Activated CD8-positive, alpha-beta memory T cell treated with anti-CD3 and anti-CD28 coated beads, Interleukin-2, amount 10 ng/mL, durations not matched to agents 7 days and 5 days (primary cell): Measurements from ENCODE around the gene KNOP1. TPM values are rescaled to one million over a fixed set of nuclear protein-coding genes. Genes with fewer than 3 reads are reported as not detected.

Experiments
- ATAC-seq: fragments of 150-1000 bp; cut with Tn5 transposase; one replicate; pipeline ENCODE4 v1.10.0; 2021; ENCODE audit warnings: moderate library complexity
- CTCF ChIA-PET: fragments of 350-600 bp; sonication (Branson Sonifier 250); formaldehyde crosslinking; loops from one replicate; lab custom pipeline; 2021; ENCODE audit warnings: antibody characterized with exemption; lab: Charles Lee
- DNase-seq: peaks from one replicate; pipeline ENCODE4 v3.0.0-alpha.2; 2020
- H3K27ac Mint-ChIP-seq: one replicate; pipeline ENCODE4 v1.8.0; 2021; ENCODE audit warnings: mild to moderate bottlenecking, mixed read lengths
- H3K27me3 Mint-ChIP-seq: one replicate; pipeline ENCODE4 v1.8.0; 2021; ENCODE audit warnings: mixed read lengths
- H3K36me3 Mint-ChIP-seq: one replicate; pipeline ENCODE4 v1.8.0; 2021; ENCODE audit warnings: mild to moderate bottlenecking, mixed read lengths
- H3K4me1 Mint-ChIP-seq: one replicate; pipeline ENCODE4 v1.8.0; 2021; ENCODE audit warnings: mixed read lengths
- H3K4me3 Mint-ChIP-seq: one replicate; pipeline ENCODE4 v1.8.0; 2021; ENCODE audit warnings: mild to moderate bottlenecking, moderate library complexity, mixed read lengths
- H3K9me3 Mint-ChIP-seq: one replicate; pipeline ENCODE4 v1.8.0; 2022; ENCODE audit warnings: low read depth, mixed read lengths
- total RNA-seq, 2 experiments: library from RNA; stranded (reverse); gene quantifications; one replicate each; pipeline ENCODE4 v1.2.3, GENCODE V29; 2021

The KNOP1 gene
- total RNA-seq, 2 experiments from 2014 or later: 20.9 to 24.4 TPM

GRCh38 chr16:19751478-19752385 is 33.7 kb upstream of the KNOP1 start:
- Mint-ChIP-seq H3K9me3 (no peaks in the 10 kb centered on the region), H3K27me3 (no peaks in the 10 kb centered on the region), H3K36me3 (no peaks in the 10 kb centered on the region), H3K27ac (no peak overlapping the region), H3K4me3 (no peak overlapping the region), H3K4me1 (no peaks in the 10 kb centered on the region)
- CTCF ChIA-PET: no interaction called here
- no peak for DNase-seq
- ATAC-seq: no peak

- no peak overlapping the region for H3K4me3 Mint-ChIP-seq
- no peak overlapping the region for H3K27ac Mint-ChIP-seq
- ATAC-seq: no peak
- H3K27me3 Mint-ChIP-seq: no peaks in the 10 kb centered on the region
- CTCF ChIA-PET: no interaction called here
- no peaks in the 10 kb centered on the region for H3K9me3 Mint-ChIP-seq
- no peak for DNase-seq
- H3K4me1 Mint-ChIP-seq: no peaks in the 10 kb centered on the region
- H3K36me3 Mint-ChIP-seq: no peaks in the 10 kb centered on the region
Observed at GRCh38 chr16:19749571-19750080, 31.6 kb upstream of the KNOP1 start.

- no peaks in the 10 kb centered on the region for H3K9me3 Mint-ChIP-seq
- no peak overlapping the region for H3K27ac Mint-ChIP-seq
- CTCF ChIA-PET: interaction anchor here (1.0 kb wide), 1 partner anchor 18 kb away, joined by 3 read pairs; no protein-coding TSS in a partner anchor
- no peak for DNase-seq
- no peaks in the 10 kb centered on the region for H3K27me3 Mint-ChIP-seq
- ATAC-seq: no peak
- H3K4me3 Mint-ChIP-seq: no peak overlapping the region
- H3K36me3 Mint-ChIP-seq: no peaks in the 10 kb centered on the region
- no peaks in the 10 kb centered on the region for H3K4me1 Mint-ChIP-seq
Observed at GRCh38 chr16:19748389-19749168, 30.6 kb upstream of the KNOP1 start.

GRCh38 chr16:19746561-19746960 is 28.5 kb upstream of the KNOP1 start:
- Mint-ChIP-seq H3K27ac (no peak overlapping the region), H3K36me3 (no peaks in the 10 kb centered on the region), H3K9me3 (no peaks in the 10 kb centered on the region), H3K27me3 (no peaks in the 10 kb centered on the region), H3K4me1 (no peaks in the 10 kb centered on the region), H3K4me3 (no peak overlapping the region)
- DNase-seq: no peak
- ATAC-seq: no peak
- CTCF ChIA-PET: no interaction called here

GRCh38 chr16:19745286-19746010 is 27.4 kb upstream of the KNOP1 start:
- H3K4me3 Mint-ChIP-seq: no peak overlapping the region
- ATAC-seq (no peak), DNase-seq (no peak)
- no peaks in the 10 kb centered on the region for H3K27me3 Mint-ChIP-seq
- CTCF ChIA-PET: no interaction called here
- H3K36me3 Mint-ChIP-seq: no peaks in the 10 kb centered on the region
- no peaks in the 10 kb centered on the region for H3K4me1 Mint-ChIP-seq
- H3K9me3 Mint-ChIP-seq: no peaks in the 10 kb centered on the region
- no peak overlapping the region for H3K27ac Mint-ChIP-seq

GRCh38 chr16:19744670-19745069 is 26.6 kb upstream of the KNOP1 start:
- CTCF ChIA-PET: no interaction called here
- no peaks in the 10 kb centered on the region for H3K9me3 Mint-ChIP-seq
- ATAC-seq: no peak
- H3K4me3 Mint-ChIP-seq: no peak overlapping the region
- no peaks in the 10 kb centered on the region for H3K36me3 Mint-ChIP-seq
- DNase-seq: no peak
- H3K27ac Mint-ChIP-seq: no peak overlapping the region
- no peaks in the 10 kb centered on the region for H3K27me3 Mint-ChIP-seq
- H3K4me1 Mint-ChIP-seq: no peaks in the 10 kb centered on the region

- no peak overlapping the region for H3K4me3 Mint-ChIP-seq
- H3K36me3 Mint-ChIP-seq: no peaks in the 10 kb centered on the region
- no peaks in the 10 kb centered on the region for H3K27me3 Mint-ChIP-seq
- no peak for DNase-seq
- H3K4me1 Mint-ChIP-seq: no peaks in the 10 kb centered on the region
- CTCF ChIA-PET: no interaction called here
- no peak for ATAC-seq
- no peaks in the 10 kb centered on the region for H3K9me3 Mint-ChIP-seq
- H3K27ac Mint-ChIP-seq: no peak overlapping the region
Observed at GRCh38 chr16:19743816-19744159, 25.8 kb upstream of the KNOP1 start.

- H3K9me3 Mint-ChIP-seq: no peaks in the 10 kb centered on the region
- H3K27me3 Mint-ChIP-seq: no peaks in the 10 kb centered on the region
- no peak overlapping the region for H3K4me3 Mint-ChIP-seq
- DNase-seq: no peak
- H3K4me1 Mint-ChIP-seq: no peaks in the 10 kb centered on the region
- H3K27ac Mint-ChIP-seq: no peak overlapping the region
- ATAC-seq: no peak
- H3K36me3 Mint-ChIP-seq: no peaks in the 10 kb centered on the region
- CTCF ChIA-PET: no interaction called here
Observed at GRCh38 chr16:19741354-19741753, 23.3 kb upstream of the KNOP1 start.

GRCh38 chr16:19737306-19738038 is 19.4 kb upstream of the KNOP1 start:
- H3K9me3 Mint-ChIP-seq: no peaks in the 10 kb centered on the region
- H3K36me3 Mint-ChIP-seq: no peaks in the 10 kb centered on the region
- no peaks in the 10 kb centered on the region for H3K4me1 Mint-ChIP-seq
- ATAC-seq: no peak
- no peak overlapping the region for H3K27ac Mint-ChIP-seq
- DNase-seq: no peak
- CTCF ChIA-PET: no interaction called here
- H3K4me3 Mint-ChIP-seq: no peak overlapping the region
- no peaks in the 10 kb centered on the region for H3K27me3 Mint-ChIP-seq

GRCh38 chr16:19735074-19735867 is 17.2 kb upstream of the KNOP1 start:
- CTCF ChIA-PET: no interaction called here
- ATAC-seq: no peak
- H3K27ac Mint-ChIP-seq: no peak overlapping the region
- DNase-seq: no peak
- no peaks in the 10 kb centered on the region for H3K9me3 Mint-ChIP-seq
- H3K36me3 Mint-ChIP-seq: no peaks in the 10 kb centered on the region
- H3K4me1 Mint-ChIP-seq: no peaks in the 10 kb centered on the region
- no peaks in the 10 kb centered on the region for H3K27me3 Mint-ChIP-seq
- no peak overlapping the region for H3K4me3 Mint-ChIP-seq

GRCh38 chr16:19733551-19733950 is 15.5 kb upstream of the KNOP1 start:
- H3K36me3 Mint-ChIP-seq: no peaks in the 10 kb centered on the region
- DNase-seq: no peak
- no peak overlapping the region for H3K4me3 Mint-ChIP-seq
- H3K27me3 Mint-ChIP-seq: no peaks in the 10 kb centered on the region
- no peak for ATAC-seq
- no peaks in the 10 kb centered on the region for H3K9me3 Mint-ChIP-seq
- peaks cover 3% of the 10 kb centered on the region for H3K4me1 Mint-ChIP-seq
- CTCF ChIA-PET: no interaction called here
- H3K27ac Mint-ChIP-seq: no peak overlapping the region

- Mint-ChIP-seq H3K36me3 (no peaks in the 10 kb centered on the region), H3K4me1 (peaks cover 14% of the 10 kb centered on the region), H3K9me3 (no peaks in the 10 kb centered on the region), H3K4me3 (no peak overlapping the region), H3K27ac (no peak overlapping the region), H3K27me3 (no peaks in the 10 kb centered on the region)
- DNase-seq: no peak
- CTCF ChIA-PET: interaction anchor here (1.3 kb wide), 1 partner anchor 18 kb away, joined by 5 read pairs; no protein-coding TSS in a partner anchor
- ATAC-seq: no peak
Observed at GRCh38 chr16:19728636-19728965, 10.6 kb upstream of the KNOP1 start.
